NCI-H2196 treated with DMSO at 0.1 percent for 48 hours (cell line): ENCODE measurements around the gene CPNE9.

Experiments
- DNase-seq: peaks from one replicate; lab custom pipeline; 2025; ENCODE audit not compliant: unreplicated experiment; lab: John Stamatoyannopoulos, UW

Gene CPNE9

DNA sequence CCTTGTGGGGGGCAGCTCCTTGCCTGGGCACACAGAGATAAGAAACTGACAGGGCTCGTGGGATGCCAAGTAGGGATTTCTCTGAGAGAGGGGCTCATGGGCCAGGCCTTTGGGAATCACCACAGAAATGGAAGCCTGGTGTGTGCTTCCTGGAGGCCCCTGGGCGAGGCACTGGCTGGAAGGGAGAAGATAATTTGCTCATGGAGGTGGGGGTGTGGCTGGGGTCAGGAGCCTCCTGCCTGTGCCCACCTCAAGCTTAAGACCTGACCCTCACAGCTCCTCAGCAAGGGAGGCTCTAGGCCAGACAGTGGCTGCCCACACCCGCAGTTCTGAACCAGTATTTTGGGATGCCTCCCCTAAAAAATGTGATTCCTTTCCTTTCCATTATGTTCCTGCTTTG is 16.9 kb upstream of the CPNE9 start:
- DNase-seq: no peak

GRCh38 chr3:9687514-9687913 is 16.1 kb upstream of the CPNE9 start:
- no peak for DNase-seq

- DNase-seq: no peak
These were observed 14.7 kb upstream of the CPNE9 start for GRCh38 chr3:9688961-9689360.

- DNase-seq: no peak
These were observed 13.9 kb upstream of the CPNE9 start for GRCh38 chr3:9689757-9690156.

DNA sequence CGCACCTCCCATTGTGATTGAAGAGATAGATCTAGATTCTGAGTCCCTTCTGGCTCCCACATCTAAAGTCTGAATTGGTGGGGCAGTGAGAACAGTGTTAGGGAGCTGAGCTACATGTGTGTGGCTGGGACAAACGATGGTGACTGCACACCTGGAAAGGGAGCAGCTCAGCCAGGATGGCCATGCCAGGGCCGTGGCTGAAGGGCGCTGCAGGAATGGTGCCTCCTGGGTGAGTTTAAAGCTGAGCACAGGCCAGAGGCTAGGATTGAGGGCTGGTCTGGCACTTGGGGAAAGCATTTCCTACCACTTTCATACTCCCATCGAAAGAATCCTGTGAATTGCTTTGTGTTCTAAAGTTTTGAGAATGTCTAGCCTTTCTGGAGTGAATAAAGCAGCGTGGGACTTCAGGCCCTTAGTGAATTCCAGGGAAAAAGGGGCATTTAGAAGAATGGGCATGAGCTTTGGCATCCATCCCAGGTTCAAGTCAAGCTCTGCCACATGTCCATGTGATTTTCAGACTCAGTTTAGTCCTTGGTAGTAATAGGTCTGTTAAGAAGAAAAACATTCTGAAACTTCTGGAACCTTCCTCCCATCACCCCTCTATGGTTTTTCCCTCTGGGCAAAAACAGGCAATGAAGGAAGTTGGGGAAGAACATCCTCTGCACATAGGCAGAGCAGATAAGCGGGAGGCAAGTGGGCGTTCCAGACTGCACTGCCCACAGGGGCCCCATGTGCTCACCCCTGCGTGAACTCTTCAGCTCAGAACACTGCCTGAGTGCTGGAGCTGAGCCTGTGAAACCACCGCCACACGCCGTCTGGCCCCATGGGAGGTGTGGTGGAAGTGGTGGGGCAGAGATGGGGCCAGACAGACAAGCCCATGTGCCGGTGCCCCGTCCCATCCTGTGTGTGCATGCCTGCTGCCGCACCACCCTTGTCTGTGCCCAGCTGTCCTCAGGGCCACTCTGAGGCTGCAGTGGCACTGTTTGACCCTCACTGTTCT is 12.9 kb upstream of the CPNE9 start:
- DNase-seq: no peak

- no peak for DNase-seq
These were observed 12.0 kb upstream of the CPNE9 start for GRCh38 chr3:9691636-9692035.

GRCh38 chr3:9692416-9692815 is 11.2 kb upstream of the CPNE9 start:
- no peak for DNase-seq

- DNase-seq: no peak
These were observed 8.3 kb upstream of the CPNE9 start for GRCh38 chr3:9695345-9695744.

- no peak for DNase-seq
These were observed 7.9 kb upstream of the CPNE9 start for GRCh38 chr3:9695746-9696145.

DNA sequence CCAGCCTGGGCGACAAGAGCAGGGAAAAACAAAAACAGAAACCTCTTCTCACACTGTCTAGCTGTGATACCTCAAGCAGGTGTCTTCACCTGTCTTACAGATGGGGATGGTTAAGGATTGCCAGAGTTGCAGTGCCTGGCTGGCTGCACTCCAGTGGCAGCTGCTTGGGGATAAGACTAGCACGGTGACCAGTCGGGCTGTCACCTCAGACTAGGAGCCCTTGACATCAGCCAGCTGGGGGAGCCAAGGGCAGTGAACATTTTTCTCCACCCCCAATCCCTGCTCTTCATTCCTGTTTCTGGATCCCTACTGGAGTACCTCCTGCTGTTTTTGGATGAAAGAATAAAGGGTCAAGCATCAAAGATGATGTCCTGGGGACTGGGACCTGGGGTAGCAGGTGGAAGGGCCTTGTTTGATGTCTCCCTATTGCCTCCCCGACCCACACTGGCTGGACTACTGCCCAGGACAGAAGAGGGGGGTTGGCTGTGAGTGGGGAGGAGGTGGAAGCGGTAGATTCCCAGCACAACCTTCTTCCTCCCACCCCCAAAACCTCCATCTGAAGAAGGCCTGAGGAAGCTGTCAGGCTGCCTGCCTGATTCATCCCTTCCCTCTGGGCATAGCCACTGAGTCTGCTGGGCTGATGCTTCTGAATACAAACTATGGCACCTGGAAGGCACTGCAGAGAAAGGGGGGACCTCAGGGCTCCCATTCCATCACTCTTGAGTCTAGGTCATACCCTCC is 7.0 kb upstream of the CPNE9 start:
- no peak for DNase-seq

DNA sequence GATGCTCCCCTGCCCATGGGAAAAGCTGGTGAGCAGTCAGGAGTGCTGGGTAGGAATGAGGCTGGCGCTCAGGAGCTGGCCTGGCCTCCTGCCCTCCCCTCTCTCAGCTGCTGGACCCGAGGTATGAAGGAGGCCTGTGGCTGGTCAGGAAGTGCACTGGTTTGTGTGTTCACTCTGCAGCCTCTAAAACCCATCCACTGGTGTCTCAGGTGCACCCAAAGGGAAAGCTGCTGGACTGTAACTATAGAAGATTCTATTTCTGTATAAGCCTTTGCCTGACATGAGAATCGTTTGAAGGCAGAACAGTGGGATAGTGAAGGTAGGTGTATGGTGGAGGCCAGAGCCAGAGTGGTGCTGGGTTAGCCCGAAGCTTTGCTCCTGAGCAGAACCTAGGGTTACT is 5.7 kb upstream of the CPNE9 start:
- DNase-seq: no peak

GRCh38 chr3:9698293-9698692 is 5.3 kb upstream of the CPNE9 start:
- no peak for DNase-seq

GRCh38 chr3:9700536-9700935 is 3.1 kb upstream of the CPNE9 start:
- DNase-seq: no peak

GRCh38 chr3:9701006-9701405 is 2.6 kb upstream of the CPNE9 start:
- no peak for DNase-seq

GRCh38 chr3:9701711-9702110 is 1.9 kb upstream of the CPNE9 start:
- no peak for DNase-seq

DNA sequence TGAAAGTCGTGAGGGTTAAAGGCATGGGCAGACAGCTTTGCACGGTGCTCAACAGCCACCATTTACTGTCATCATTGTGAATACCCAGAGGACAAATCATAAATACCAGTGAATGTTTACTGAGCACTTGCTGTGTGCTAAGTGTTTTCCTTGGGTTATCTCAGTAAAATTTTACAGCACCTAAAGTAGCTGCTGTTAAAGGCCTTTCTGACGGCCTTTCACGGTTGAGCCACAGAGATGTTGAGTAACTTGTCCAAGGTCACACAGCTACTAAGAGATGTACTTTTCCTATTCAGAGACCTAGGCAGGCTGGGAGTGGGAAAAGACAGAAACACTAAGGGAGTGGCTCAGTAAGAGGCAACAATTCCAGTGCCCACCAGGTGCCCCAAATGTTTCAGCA is 393 bp upstream of the CPNE9 start:
- no peak for DNase-seq

DNA sequence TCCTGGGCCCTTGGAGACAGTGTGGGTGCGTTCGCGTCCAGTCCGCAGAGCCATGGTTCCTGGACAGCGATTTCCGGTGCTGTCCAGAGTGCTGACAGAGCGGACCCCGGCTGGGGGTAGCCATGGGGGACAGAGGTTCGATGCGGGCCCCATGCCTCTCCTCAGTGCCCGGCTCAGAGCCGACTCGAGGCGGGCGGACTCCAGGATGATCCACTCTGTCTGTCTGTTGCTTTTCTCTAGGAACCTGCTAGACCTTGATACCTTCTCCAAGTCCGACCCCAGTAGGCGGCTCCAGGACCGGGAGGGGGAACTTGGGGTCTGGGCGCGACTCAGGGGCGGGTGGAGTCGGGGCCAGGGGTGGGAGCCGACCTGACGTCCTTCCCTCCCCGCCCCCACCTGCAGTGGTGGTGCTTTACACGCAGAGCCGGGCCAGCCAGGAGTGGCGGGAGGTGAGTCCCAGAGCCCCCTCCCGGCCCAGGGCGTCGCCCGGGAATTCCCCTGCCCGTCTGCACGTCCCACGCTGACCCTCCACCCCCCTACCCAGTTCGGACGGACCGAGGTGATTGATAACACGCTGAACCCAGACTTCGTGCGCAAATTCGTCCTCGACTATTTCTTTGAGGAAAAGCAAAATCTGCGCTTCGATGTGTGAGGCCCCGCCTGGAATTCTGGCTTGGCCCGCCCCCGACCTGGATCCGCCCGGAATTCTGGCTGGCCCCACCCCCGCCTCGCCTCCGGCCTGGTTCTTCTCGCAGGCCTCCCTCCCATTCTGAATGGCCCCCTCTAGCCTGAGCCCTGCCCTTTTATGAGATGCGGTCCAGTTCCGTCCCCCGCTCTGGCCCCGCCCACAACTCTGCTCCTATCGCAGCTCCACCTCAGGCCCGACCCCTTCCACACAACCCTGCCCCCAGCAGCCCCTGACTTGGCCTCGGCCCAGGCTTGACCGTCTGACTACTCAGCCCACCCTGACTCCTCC is 1.0 kb downstream of the CPNE9 start:
- peak; percentile 8 for DNase-seq

- no peak for DNase-seq
These were observed 6.6 kb downstream of the CPNE9 start for GRCh38 chr3:9710174-9710739.

- DNase-seq: no peak
These were observed 8.8 kb downstream of the CPNE9 start for GRCh38 chr3:9712415-9712814.

GRCh38 chr3:9713142-9713541 is 9.5 kb downstream of the CPNE9 start:
- DNase-seq: no peak

GRCh38 chr3:9715136-9715535 is 11.5 kb downstream of the CPNE9 start:
- no peak for DNase-seq
